SK-N-SH treated with all-trans-retinoic acid at 6 μM for 48 hours (cell line): ENCODE results near the gene PPP1R10.

Experiments used
- ESRRG ChIP-seq: fragments of 250-450 bp; sonication (Bioruptor Pico); IDR thresholded peaks from 2 replicates; pipeline ENCODE4 v1.6.1; 2021; ENCODE audit warnings: mild to moderate bottlenecking
- OSR1 ChIP-seq: fragments of 250-450 bp; sonication (Bioruptor Pico); IDR thresholded peaks from 2 replicates; pipeline ENCODE4 v1.8.0; 2022; ENCODE audit warnings: moderate library complexity, mild to moderate bottlenecking, inconsistent platforms

GRCh38 chr6:30611856-30612194 lies 5.2 kb downstream of the PPP1R10 start:
- TF ChIP-seq ESRRG: no peak
- TF ChIP-seq OSR1 (CRISPR knock-in tag): no peak
